Upper lobe of left lung (tissue), 6 donors: Measurements from ENCODE around the gene SPIN1. TPM values are rescaled to one million over a fixed set of nuclear protein-coding genes. Genes with fewer than 3 reads are reported as not detected.

Experiments
- ATAC-seq, 2 donors: fragments of 200-7000 bp; cut with Tn5 transposase; one replicate each; pipeline ENCODE4 v1.9.1; 2022; ENCODE audit warnings: mild to moderate bottlenecking in 2 of 2, moderate library complexity in 2 of 2; ENCODE audit not compliant: low FRiP score in 2 of 2
- DNase-seq, 2 donors: peaks; one replicate each; pipeline ENCODE4 v3.0.0-alpha.2; 2019 to 2020
- H3K27ac ChIP-seq, 4 donors: fragments of 200-600 bp; sonication (generic); one replicate each; pipeline ENCODE4 v1.5.1; 2016 to 2019
- H3K27me3 ChIP-seq, 4 donors: fragments of 200-600 bp; sonication (generic); one replicate each; pipeline ENCODE4 v1.5.1; 2017 to 2019
- H3K36me3 ChIP-seq, 4 donors: fragments of 200-600 bp; sonication (generic); one replicate each; pipeline ENCODE4 v1.5.1; 2016 to 2019
- H3K4me1 ChIP-seq, 4 donors: fragments of 200-600 bp; sonication (generic); one replicate each; pipeline ENCODE4 v1.5.1; 2018 to 2019
- H3K4me3 ChIP-seq, 4 donors: fragments of 200-600 bp; sonication (generic); one replicate each; pipeline ENCODE4 v1.5.1; 2017 to 2019; ENCODE audit warnings: mild to moderate bottlenecking in 2 of 4, moderate library complexity in 1 of 4
- H3K9me3 ChIP-seq, 4 donors: fragments of 200-600 bp; sonication (generic); one replicate each; pipeline ENCODE4 v1.5.1; 2018 to 2019
- EP300 ChIP-seq, 4 donors: sonication (generic); formaldehyde crosslinking; IDR thresholded peaks; one replicate each; pipeline ENCODE4 v1.5.1; 2017; ENCODE audit warnings: antibody characterized with exemption in 4 of 4, control low read depth in 2 of 4
- POLR2A ChIP-seq, 4 donors: fragments of 450-650 bp; IDR thresholded peaks; one replicate each; pipeline ENCODE4 v1.5.1; 2016 to 2017; ENCODE audit warnings: antibody characterized with exemption in 4 of 4, mild to moderate bottlenecking in 2 of 4
- POLR2AphosphoS5 ChIP-seq, 2 donors: sonication (generic); formaldehyde crosslinking; IDR thresholded peaks; one replicate each; pipeline ENCODE4 v1.5.1; 2017; ENCODE audit warnings: antibody characterized with exemption in 2 of 2
- WGBS, 2 donors: methylation state at CpG; one replicate each; pipeline ENCODE4 v1.1.5; 2017 to 2018; 5-methylcytosine and 5-hydroxymethylcytosine counted together
- total RNA-seq, 6 donors: library from RNA; depleted of rRNA in 4 of 6; stranded (reverse); fragments of >200 nt in 4 of 6; gene quantifications; one replicate each; pipeline versions ENCODE4 v1.1.0 to v1.2.1, GENCODE V29; 2016 to 2021
- TF ChIP-seq, protein P1 (sequence below), 6 experiments: fragments of 450-650 bp in 4 of 6; fragments of 200-600 bp in 2 of 6; sonication (generic) in 2 of 6; IDR thresholded peaks; one replicate each; pipeline ENCODE4 v1.5.1; 2016 to 2019; ENCODE audit warnings: antibody characterized with exemption in 6 of 6
- donor health status: DM: no; HTN: no; CAD: no; lungs with moderate emphysema.
- donor health status: DM: no; HTN: yes; CAD: no; lungs with severe emphysema.

SPIN1 gene
- total RNA-seq, 6 donors from 2014 or later = 29.3 to 66.4 (median 59.9) TPM

DNA sequence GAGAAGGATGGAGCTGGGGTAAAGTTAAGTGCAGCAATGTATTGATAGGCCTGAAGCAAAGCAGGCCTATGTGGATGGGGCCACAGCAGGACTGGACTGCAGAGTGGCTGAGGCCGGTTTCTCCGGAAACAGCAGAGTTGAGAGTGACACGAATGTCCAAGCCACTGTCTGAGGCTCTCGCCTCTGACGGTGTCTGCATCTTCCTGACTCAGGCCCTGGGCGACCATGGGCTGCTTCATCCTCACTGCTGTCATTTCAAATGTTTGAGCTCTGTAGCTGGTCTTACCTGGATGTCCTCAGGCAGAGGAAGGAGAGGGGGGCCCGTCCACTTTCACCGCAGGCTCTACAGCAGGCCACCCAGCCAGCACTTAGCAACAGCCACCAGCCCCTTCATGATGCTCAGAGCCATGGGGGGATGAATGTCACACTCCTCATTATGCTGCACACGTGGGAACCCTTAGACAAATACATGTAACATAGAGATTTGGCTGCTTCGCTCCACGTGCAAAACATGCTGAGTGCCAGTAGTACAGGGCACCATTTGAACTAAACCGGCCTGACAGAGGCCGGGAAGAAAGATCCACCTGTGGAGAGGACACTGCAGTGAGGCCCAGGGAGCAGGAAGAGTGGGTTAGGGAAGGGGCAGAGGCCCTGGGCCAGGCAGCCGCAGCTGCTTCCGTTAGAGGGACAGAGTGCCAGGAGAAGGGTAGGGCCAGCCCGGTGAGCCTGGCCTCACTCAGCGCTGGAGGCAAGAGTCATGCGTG, 115.0 kb downstream of the SPIN1 start:
- DNase-seq = peak in 1 of 2 donors; percentile 54
- ATAC-seq = no peak

DNA sequence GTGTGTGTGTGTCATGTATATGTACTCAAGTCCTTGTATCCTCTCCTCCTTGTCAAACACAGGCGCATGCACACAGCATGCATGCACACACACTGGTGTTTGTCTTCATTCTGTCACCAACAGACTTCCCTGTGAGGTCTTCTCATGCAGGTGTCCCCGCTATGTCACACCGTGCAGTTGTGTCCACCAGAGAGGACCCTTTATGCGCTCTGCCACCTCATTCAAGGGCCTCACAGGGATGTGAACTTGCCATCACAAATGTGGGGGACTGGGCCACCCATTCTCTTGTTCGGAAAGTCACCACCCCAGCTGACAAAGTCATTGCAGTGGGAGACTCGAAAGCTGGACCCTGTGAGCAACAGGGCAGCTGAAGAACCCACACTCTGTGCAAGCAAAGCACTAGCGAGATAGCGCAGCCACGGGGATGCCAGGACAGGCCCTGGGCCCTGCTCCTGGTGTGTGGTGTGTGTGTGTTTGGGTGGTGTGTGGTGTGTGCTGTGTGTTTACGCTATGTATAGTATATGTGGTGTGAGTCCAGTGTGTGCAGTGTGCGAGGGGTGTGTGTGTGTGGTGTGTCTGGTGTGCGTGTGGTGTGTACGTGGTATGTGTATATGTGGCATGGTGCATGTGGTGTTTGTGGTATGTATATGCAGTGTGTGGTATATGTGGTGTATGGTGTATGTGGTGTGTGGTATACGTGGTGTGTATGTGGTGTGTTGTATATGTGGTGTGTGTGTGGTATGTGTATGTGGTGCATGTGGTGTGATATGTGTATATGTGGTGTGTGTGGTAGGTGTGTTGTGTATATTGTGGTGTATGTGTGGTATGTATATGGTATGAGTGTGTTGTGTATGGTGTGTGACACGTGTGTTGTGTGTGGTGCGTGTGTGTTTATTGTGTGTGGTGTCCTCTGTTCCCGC, 115.9 kb downstream of the SPIN1 start:
- H3K4me3 ChIP-seq = no peak overlapping the region
- H3K27ac ChIP-seq = no peak overlapping the region
- ATAC-seq (peak in 1 of 2 donors; percentile 42), DNase-seq (no peak)
- no peaks in the 10 kb centered on the region for H3K36me3 ChIP-seq
- WGBS, 2 donors = 95% methylated on average over 16 to 17 of the region's 17 CpGs
- no peaks in the 10 kb centered on the region for H3K27me3 ChIP-seq
- TF ChIP-seq, protein P1, sequence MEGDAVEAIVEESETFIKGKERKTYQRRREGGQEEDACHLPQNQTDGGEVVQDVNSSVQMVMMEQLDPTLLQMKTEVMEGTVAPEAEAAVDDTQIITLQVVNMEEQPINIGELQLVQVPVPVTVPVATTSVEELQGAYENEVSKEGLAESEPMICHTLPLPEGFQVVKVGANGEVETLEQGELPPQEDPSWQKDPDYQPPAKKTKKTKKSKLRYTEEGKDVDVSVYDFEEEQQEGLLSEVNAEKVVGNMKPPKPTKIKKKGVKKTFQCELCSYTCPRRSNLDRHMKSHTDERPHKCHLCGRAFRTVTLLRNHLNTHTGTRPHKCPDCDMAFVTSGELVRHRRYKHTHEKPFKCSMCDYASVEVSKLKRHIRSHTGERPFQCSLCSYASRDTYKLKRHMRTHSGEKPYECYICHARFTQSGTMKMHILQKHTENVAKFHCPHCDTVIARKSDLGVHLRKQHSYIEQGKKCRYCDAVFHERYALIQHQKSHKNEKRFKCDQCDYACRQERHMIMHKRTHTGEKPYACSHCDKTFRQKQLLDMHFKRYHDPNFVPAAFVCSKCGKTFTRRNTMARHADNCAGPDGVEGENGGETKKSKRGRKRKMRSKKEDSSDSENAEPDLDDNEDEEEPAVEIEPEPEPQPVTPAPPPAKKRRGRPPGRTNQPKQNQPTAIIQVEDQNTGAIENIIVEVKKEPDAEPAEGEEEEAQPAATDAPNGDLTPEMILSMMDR (IDR thresholded peaks at IDR 0.05) = no peak
- TF ChIP-seq POLR2A (IDR thresholded peaks at IDR 0.05) (no peak), EP300 (IDR thresholded peaks at IDR 0.05) (no peak), POLR2AphosphoS5 (IDR thresholded peaks at IDR 0.05) (no peak)
- no peaks in the 10 kb centered on the region for H3K9me3 ChIP-seq
- H3K4me1 ChIP-seq = no peaks in the 10 kb centered on the region

More for the DNA sequence above, 115.0 kb downstream of the SPIN1 start:
- WGBS, 2 donors = 86 to 92% methylated on average over 17 to 18 of the region's 18 CpGs
- TF ChIP-seq, protein P1 (IDR thresholded peaks at IDR 0.05) = no peak
- TF ChIP-seq EP300 (IDR thresholded peaks at IDR 0.05) (no peak), POLR2A (IDR thresholded peaks at IDR 0.05) (no peak), POLR2AphosphoS5 (IDR thresholded peaks at IDR 0.05) (no peak)
- no peak overlapping the region for H3K4me3 ChIP-seq
- H3K27me3 ChIP-seq = no peaks in the 10 kb centered on the region
- H3K27ac ChIP-seq = no peak overlapping the region
- no peaks in the 10 kb centered on the region for H3K9me3 ChIP-seq
- H3K4me1 ChIP-seq = no peaks in the 10 kb centered on the region
- no peaks in the 10 kb centered on the region for H3K36me3 ChIP-seq

DNA sequence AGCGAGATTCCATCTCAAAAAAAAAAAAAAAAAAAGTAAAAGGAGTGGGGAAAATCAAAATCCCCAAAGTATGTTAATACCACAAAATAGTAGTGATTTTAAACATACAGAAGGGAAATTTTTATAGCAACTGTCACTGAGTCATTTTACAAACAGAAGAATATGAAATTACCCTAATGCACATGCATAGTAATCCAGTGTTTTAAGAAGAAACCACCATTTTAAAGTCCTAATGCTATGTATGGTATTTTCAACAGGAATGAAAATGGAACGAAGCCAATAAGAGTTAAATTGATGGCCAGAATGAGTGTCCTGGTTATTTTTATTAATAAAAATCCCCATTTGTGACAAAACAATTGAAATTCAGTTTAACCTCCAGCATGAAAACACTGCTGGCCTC, 120.1 kb downstream of the SPIN1 start:
- Histone ChIP-seq H3K4me3 (no peak overlapping the region), H3K27me3 (no peaks in the 10 kb centered on the region), H3K4me1 (no peaks in the 10 kb centered on the region), H3K9me3 (no peaks in the 10 kb centered on the region), H3K36me3 (no peaks in the 10 kb centered on the region), H3K27ac (no peak overlapping the region)
- WGBS, 2 donors = 86 to 88% methylated on average over 2 of the region's 2 CpGs
- TF ChIP-seq EP300 (IDR thresholded peaks at IDR 0.05) = no peak
- TF ChIP-seq, protein P1 (IDR thresholded peaks at IDR 0.05) = no peak
- ATAC-seq (no peak), DNase-seq (no peak)

DNA sequence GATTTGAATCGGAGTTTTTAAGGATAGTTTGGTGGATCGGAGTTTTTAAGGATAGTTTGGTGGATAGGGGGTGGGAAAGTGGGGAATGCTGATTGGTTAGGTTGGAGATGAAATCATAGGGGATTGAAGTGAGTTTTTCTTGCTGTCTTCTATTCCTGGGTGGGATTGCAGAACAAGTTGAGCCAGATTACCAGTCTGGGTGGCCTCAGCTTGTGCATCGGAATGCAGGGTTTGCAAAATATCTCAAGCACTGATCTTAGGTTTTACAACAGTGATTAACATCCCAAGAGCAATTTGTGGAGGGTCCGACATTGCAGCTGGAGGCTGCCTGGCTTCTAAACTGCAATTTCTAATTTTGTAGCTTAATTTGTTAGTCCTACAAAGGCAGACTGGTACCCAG, 123.7 kb downstream of the SPIN1 start:
- TF ChIP-seq EP300 (IDR thresholded peaks at IDR 0.05) (no peak), POLR2A (IDR thresholded peaks at IDR 0.05) (no peak), POLR2AphosphoS5 (IDR thresholded peaks at IDR 0.05) (no peak)
- TF ChIP-seq, protein P1 (IDR thresholded peaks at IDR 0.05) = no peak
- Histone ChIP-seq H3K9me3 (no peaks in the 10 kb centered on the region), H3K27me3 (no peaks in the 10 kb centered on the region), H3K36me3 (no peaks in the 10 kb centered on the region), H3K4me3 (no peak overlapping the region), H3K4me1 (no peaks in the 10 kb centered on the region), H3K27ac (no peak overlapping the region)
- ATAC-seq (no peak), DNase-seq (no peak)
- WGBS, 2 donors = 79 to 86% methylated on average over 4 of the region's 4 CpGs
